NCI-H1092 (cell line): ENCODE data around the gene TRIM33.
"Not testable (repeated sequence)": the region's sequence is repeated elsewhere in the genome, so short reads cannot be mapped to it uniquely, and the experiment has no call there.

ENCODE experiments used
- DNase-seq: peaks from one replicate; lab custom pipeline; 2025; lab: John Stamatoyannopoulos, UW

The TRIM33 gene

DNA sequence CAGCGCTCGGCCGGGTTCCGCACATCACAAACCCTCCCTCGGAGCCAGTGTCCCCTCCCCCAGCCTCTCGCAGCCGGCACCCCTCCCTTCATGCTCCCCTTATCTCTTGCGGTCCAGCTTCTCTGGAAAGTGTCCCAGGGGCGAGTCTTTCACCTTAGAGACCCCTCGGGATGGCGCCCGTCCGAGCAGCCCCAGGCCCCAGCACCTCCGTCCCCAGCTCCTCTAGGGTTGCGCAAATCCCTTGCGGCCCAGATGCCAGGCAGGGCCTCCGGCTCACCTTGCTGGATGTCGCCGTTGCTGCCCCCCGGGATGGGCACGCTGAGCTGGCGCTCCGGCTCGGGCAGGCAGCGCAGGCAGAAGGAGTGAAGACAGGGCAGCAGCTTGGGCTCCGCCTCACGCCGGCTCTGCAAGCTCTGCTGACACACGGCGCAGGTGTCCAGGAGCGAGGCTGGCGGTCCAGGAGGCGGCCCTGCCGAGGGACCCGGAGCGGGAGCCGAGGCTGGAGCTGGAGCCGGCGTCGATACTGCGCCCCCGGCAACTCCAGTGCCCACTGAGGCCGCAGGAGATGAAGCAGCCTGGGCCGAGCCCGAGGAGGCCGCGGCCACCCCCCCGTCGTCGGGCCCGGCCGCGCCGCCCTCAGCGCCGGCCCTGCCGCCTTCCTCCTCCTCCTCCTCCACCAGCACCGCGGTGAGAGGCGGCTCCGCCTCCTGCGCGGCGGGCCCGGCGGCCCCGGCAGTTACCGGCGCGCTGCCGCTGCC is 550 bp downstream of the TRIM33 start:
- DNase-seq = peak; percentile 8

DNA sequence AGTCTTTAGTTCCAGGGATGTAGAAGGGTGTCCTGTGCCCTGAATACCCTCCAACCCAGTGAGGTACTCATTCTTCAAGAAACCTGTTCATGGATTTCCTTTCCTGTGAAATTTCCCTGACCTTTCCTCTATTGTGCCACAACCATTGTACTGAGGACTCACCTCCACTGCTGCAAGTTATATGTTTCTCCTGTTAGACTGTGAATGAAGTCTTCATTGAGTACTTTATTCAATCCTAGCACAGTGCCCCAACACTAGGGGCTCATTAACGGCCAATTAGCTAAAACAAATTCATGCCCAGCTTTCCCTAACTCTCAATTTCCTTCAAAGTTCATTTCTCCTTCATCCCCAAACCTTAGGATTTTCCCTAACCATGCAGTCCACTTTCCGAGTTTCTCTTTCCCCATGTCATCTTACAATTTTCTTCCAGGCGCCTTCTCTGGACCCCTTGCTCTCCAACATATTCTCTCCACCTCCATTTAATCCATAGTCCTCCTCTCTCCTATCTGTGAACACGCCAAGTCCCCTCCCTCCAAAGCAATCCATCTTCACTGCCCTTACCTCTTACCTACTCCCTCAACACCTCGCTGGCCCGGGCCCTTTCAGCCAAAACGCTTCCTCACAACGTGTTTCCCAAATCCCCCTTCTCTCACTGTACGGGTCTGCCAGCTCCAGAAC is 1.3 kb downstream of the TRIM33 start:
- DNase-seq = no peak

DNA sequence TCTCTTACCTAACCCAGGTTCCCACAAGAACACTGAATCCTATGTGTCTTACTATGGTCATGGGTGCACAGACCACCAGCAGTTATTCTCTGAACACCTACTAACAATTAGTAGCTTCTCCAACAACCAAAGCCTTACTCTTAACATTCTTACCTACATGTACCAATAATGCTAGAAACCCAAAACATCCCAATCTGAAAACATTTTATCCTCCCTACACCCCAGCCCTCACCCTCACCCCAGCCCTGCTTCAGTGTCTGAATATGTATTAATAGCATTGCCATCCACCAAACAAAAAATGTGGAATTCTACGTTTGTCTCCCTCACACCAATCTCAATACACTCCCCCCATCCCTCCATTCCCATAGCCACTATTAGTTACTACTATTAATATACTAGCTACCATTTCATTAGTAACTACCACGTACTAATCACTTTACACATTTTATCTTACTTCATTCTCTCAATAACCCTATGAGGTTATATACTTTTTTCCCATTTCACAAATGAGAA is 2.6 kb downstream of the TRIM33 start:
- no peak for DNase-seq

DNA sequence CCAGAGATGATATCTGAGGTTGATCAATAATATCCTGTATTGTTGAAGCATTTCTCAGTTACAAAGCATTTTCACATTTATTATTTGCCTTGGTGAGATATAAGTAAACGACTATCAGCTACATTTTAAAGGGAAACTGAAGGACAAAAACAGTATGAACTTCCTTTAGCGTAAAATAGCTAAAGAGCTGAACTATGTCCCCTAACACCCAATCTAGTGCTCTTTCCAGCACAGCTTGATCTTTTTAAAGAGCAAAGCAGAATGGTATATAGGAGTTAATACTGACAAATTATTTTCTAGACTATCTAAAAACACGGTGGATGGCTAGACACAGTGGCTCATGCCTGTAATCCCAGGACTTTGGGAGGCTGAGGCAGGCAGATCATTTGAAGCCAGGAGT is 3.5 kb downstream of the TRIM33 start:
- no peak for DNase-seq

DNA sequence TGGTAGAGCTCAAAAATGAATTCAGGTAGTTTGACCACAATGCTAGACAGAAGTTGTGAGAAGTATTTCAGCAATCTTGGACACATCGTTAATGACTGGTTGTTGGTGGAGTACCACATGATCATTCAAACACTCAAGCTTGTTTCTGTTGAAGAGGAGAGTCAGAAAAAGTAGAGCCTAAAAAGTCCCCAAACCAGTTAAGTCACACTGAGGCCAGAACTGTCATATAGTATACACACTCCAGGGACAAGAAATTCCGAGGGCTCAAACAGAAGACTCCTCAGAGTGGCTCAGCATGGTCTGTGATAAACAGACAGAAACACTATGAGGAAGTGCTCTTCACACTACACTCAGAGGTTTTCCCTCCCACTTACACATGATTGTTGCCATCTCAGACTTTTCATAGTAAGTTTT is 5.8 kb downstream of the TRIM33 start:
- no peak for DNase-seq

DNA sequence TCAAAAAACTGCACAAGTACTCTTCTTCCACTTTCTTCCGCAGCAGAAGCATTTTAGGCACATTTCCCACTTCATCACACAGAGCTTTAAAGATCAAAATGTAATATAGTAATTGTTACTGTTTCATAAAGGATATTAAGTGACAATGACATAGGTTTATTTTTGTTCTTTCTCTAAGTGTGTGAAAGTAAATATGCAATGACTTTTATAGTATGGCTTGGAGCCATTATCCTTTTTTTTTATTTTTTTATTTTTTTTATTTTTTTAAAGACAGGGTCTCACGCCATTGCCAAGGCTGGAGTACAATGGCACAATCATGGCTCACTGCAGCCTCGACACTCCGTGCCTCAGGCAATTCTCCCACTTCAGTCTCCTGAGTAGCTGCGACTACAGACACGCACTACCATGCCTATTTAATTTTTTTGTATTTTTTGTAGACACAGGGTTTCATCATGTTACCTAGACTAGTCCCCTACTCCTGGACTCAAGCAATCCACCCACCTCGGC is 7.0 kb downstream of the TRIM33 start:
- no peak for DNase-seq

DNA sequence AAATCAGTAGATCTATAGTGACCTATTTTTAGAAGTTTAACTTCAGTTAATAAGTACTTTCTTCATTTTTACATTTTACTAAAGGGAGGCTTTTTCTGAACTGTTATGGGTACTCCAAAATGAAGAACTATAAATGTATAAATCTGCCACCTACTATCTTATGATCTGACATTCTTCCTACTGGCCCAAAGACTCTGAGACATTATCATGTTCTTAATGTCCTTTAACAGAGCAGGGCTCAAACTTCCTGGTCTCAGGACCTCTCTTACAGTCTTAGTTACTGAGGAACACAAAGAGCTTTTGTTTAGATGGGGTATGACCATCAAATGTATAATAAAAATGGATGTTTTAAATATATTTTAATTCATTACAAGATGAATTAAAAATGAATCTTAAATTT is 8.9 kb downstream of the TRIM33 start:
- no peak for DNase-seq

DNA sequence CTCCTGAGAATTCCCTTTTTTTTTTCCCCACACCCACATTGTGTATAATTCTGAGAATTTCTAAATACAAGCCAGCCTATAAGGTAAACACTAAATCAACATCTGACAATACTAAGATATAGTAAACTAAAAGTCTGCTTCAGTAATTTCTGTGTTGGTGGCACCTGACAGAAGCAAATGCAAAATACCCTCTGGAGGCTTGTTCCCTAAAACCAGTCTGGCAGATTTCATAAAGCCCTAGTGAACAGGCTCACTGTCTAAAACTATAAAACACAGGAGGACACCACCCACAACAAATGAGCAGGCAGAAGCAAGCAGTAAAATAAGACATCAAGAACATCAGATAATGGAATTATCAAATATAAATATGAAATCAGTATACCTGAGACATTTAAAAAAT is 11.5 kb downstream of the TRIM33 start:
- DNase-seq = no peak

DNA sequence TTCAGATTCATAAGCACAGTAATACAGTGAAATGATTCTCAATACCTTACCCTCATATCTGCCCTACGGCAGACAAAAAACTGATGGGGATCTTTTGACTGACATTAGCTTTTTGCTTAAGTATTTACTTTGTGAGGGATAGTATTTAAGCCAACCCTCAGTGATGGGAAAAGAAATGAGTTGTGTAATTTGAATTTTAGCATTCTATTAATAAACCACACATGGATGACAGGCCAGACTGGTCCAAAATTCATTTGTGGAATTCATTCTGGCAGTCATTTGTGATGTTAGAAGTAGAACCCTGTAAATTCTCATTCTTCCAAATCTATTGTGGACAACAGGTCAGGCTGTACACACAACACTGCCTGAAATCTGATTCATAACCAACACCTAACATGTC is 14.9 kb downstream of the TRIM33 start:
- DNase-seq = no peak

DNA sequence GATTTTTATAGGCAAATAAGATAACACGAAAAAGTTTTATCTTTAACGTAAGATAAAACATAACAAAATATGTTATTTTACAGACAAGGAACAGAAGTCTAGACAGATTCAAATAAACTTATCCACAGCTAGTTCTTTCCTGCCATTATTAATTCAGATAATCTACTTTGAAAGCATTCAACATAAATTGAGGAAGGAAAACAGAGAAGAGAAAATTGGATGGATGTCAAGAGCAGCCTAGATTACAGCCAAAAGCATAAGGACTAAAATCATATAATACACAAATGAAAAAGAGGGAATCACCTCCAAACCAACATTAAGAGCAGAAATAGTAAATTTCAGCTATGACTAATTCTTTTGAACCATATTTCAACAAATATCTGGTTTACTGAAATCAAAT is 15.5 kb downstream of the TRIM33 start:
- DNase-seq = no peak

DNA sequence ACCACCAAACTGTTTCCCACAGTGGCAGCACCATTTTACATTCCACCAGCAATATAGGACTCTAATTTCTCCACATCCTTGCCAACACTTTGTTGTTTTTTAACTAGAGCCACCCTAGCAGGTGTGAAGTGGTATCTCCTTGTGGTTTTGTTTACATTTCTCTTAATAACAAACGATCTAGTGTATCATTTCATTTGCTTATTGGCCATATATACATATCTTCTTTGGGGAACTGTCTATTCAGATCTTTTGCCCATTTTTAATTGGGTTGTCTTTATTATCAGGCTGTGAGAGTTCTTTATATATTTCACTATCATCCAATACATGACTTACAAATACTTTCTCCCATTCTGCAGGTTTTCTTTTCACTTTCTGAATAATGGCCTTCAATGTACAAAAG is 18.0 kb downstream of the TRIM33 start:
- DNase-seq = no peak

DNA sequence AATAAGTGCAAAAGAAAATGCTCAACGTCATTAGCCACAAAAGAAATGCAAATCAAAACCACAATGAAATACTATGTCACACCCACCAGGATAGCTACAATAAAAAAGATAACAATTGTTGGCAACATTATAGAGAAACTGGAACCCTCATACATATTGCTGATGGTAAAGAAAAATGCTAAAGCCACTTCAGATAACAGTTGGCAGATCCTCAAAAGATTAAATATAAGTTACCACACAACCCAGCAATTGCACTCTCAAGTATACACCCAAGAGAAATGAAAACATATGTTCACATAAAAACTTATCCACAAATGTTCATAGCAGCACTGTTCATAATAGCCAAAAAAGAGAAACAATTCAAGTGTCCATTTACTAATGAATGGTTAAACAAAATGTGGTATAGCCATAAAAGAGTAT is 20.7 kb downstream of the TRIM33 start:
- no peak for DNase-seq

DNA sequence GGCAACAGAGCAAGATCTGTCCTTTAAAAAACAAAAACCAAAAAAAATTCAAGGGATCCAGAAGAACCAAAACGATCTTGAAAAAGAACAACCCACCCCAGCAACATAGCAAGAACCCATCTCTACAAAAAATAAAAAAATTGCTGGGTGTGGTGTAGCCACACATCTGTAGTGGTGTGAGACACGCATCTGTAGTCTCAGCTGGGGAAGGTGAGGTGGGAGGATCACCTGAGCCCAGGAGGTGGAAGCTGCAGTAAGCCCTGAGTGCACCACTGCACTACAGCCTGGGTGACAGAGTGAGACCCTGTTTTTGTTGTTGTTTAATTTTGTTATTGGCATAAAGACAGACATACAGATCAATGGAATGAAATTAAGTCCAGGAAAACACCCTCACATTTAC is 22.3 kb downstream of the TRIM33 start:
- DNase-seq = no peak

DNA sequence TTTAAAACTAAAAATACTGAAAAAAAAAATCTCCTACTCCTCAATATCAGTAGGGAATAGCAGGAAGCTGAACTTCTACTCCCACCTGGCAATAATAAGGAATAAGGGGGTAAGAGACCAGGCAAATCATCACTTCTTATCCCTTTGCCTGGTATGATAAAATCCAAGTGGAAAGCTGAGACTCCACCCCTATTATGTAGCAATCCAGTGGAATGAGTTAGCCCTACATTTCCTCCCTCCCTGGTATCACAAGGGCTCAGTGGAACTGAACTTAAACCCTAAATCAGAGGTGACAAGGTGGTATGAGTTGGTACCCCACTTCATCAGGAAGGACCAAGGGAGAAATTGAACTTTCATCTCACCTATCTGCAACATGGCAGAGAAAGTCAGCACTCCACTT is 25.7 kb downstream of the TRIM33 start:
- DNase-seq = no peak

DNA sequence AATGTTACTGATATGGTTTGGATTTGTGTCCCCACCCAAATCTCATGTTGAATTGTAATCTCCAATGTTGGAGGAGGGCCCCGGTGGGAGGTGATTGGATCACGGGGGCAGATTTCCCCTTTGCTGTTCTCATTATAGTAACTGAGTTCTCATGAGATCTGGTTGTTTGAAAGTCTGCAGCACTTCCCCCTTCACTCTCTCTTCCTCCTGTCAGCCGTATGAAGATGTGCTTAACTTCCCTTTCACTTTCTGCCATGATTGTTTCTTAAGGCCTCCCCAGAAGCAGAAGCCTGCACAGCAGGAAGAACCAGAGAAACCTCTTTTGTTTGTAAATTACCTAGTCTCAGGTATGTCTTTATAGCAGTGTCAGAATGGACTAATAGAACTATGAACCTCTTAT is 28.4 kb downstream of the TRIM33 start:
- DNase-seq = no peak

DNA sequence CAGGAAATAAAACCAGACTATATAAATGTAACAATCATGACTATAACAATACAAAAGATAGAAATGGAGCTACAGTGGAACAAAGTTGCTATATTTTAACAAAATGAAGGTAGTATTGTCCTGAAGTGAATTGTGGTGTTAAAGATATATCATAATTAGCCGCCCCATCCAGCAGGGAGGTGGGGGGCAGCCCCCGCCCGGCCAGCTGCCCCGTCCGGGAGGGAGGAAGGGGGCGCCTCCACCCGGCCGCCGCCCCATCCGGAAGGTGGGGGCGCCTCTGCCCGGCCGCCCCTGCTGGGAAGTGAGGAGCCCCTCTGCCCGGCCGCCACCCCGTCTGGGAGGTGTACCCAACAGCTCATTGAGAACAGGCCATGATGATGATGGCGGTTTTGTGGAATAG is 31.4 kb downstream of the TRIM33 start:
- not testable (repeated sequence) for DNase-seq

DNA sequence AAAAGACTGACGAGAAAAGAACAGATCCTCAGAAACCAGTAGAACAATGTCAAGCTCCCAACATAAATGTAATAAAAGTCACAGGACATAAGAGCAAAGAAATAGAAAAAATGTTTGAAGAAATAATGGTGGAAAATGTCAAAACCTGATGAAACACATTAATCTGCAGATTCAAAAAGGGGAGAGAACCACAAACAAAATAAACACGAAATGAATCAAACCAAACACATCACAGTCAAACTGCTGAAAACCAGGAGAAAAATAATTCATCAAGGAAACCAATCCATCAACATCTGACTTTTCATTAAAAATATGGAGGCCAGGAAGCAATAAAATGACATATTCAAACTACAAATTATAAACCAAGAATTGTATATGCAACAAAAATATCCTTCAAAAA is 31.9 kb downstream of the TRIM33 start:
- DNase-seq = no peak

DNA sequence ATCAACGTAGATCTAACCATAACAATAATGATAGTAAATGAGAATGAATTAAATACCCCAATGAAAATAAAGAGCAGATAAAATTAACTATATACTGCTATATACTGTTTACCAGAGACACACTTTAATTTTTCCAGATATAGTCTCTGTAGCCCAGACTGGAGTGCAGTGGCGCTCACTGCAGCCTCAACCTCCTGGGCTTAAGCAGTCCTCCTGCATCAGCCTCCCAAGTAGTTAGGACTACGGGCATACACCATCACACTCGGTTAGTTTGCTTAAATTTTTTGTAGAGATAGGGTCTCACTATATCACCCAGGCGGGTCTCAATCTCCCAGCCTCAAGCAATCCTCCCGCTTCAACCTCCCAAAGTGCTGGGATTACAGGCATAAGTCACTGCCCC is 37.2 kb downstream of the TRIM33 start:
- no peak for DNase-seq

DNA sequence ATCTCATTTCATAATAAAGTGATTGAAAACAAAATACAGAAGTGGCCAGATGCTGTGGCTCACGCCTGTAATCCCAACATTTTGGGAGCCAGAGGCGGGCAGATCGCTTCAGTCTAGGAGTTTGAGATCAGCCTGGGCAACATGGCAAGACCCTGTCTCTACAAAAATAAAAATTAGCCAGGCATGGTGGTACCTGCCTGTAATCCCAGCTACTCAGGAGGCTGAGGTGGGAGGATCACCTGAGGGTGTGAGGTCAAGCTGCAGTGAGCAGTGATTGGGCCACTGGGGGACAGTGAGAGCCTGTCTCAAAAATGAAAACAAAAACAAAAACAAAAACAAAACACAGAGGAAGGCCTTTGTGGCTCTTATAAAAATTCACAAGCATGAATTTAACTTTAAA is 38.6 kb downstream of the TRIM33 start:
- no peak for DNase-seq

DNA sequence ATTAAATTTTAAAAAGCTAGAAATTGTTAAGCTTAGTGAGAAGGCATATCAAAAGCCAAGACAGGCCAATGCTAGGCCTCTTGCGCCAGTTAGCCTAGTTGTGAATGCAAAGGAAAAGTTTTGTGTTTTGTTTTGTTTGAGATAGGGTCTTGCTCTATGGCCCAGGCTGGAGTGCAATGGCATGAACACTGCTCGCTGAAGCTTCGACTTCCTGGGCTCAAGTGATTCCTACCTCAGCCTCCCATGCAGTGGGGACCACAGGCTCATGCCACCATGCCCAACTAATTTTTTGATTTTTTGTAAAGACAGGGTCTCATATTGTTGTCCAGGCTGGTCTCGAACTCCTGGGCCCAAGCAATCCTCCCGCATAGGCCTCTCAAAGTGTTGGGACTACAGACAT is 40.3 kb downstream of the TRIM33 start:
- no peak for DNase-seq

DNA sequence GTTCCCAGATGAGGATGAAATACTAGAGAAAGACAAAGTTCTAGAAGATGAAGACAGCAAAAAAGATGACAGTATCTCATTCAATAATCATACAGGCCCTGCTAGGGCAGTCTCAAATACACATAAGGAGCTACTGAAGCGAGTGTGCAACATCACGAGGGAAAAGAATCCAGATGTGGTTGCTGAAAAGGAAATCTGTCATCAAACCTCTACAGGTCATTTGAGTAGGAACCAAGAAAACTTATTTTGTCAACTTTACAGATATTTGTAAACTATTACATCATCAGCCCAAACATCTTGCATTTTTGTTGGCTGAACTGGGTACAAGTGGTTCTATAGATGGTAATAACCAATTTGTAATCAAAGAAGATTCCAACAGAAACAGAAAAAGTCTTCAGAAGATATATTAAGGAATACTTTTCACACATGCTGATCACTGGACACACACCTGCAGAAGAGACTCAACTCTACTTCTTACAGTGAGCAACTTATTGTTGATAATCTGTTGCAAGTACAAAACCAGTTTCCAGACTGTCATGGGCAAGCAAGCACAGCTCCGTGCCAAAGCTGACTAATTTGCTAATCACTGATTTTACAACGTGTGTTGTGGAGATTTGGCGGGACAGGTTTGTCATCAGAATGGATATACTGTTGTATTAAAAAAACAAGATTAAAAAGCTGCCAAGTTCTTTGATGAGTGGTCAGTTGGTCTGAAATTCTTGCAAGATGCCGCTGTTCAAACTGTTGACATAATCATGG is 42.1 kb downstream of the TRIM33 start:
- no peak for DNase-seq

DNA sequence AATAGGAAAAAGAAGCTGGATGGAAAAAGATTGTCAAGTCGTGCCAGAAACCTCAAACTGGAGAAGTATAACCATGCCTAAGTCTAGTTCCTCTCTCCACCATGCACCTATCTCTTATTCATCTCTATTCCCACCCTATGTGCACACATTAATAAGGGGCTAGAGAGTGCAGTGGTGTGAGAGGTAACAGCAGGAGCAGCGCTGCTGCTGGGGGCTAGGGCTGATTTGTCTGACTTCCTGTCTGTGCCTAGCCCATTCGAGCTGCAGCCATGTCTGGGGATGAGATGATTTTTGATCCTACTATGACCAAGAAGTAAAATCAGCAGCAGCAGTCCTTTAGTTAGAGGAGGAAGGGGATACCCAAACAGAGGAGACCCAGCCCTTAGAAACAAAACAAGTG is 43.0 kb downstream of the TRIM33 start:
- no peak for DNase-seq

DNA sequence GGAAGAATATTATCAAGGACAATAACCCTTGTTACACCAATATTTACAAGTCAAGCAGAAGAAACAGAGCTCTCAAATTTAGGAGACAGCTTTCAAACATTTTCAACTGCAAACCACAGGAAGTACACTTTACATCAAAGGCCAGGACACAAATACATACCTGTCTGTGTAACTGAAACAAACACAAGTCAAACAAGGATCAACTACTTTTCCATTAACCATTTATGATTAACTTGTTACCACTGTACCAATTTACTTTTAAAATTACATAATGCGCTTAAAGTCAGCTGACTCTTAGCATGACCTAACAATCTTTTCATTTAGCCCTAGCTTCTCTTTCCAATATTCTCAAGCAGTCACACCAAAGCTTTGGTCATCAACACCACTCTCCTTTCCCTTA is 43.5 kb downstream of the TRIM33 start:
- no peak for DNase-seq
